ENCODE measurements around the gene HNF1B.

HNF1B gene

GRCh38 chr17:37731056-37731455 is 13.8 kb downstream of the HNF1B start:
- DNase-seq: no peak

- no peak for DNase-seq
These were observed 15.0 kb downstream of the HNF1B start for GRCh38 chr17:37729905-37730304.

GRCh38 chr17:37726891-37727675 is 17.8 kb downstream of the HNF1B start:
- DNase-seq: no peak

- no peak for DNase-seq
These were observed 18.6 kb downstream of the HNF1B start for GRCh38 chr17:37726248-37726647.

- no peak for DNase-seq
These were observed 19.2 kb downstream of the HNF1B start for GRCh38 chr17:37725601-37726146.

- DNase-seq: no peak
These were observed 19.8 kb downstream of the HNF1B start for GRCh38 chr17:37725021-37725595.

GRCh38 chr17:37720989-37721388 is 23.9 kb downstream of the HNF1B start:
- DNase-seq: no peak

- no peak for DNase-seq
These were observed 25.0 kb downstream of the HNF1B start for GRCh38 chr17:37719866-37720265.

GRCh38 chr17:37718324-37719048 is 26.4 kb downstream of the HNF1B start:
- DNase-seq: no peak

- DNase-seq: no peak
These were observed 27.1 kb downstream of the HNF1B start for GRCh38 chr17:37717627-37718323.

GRCh38 chr17:37714897-37715296 is 30.0 kb downstream of the HNF1B start:
- no peak for DNase-seq

GRCh38 chr17:37713624-37714023 is 31.2 kb downstream of the HNF1B start:
- DNase-seq: no peak

GRCh38 chr17:37713028-37713431 is 31.8 kb downstream of the HNF1B start:
- DNase-seq: no peak

GRCh38 chr17:37711113-37711512 is 33.7 kb downstream of the HNF1B start:
- no peak for DNase-seq

GRCh38 chr17:37710344-37710886 is 34.4 kb downstream of the HNF1B start:
- DNase-seq: peak in 1 of 2 experiments; percentile 3

- DNase-seq: no peak
These were observed 36.1 kb downstream of the HNF1B start for GRCh38 chr17:37708616-37709212.

GRCh38 chr17:37708008-37708615 is 36.7 kb downstream of the HNF1B start:
- no peak for DNase-seq

- no peak for DNase-seq
These were observed 38.4 kb downstream of the HNF1B start for GRCh38 chr17:37706446-37706845.

- DNase-seq: no peak
These were observed 42.3 kb downstream of the HNF1B start for GRCh38 chr17:37702598-37702997.

- DNase-seq: peak in 1 of 2 experiments; percentile 2
These were observed 43.4 kb downstream of the HNF1B start for GRCh38 chr17:37701496-37701898.

GRCh38 chr17:37700881-37701280 is 44.0 kb downstream of the HNF1B start:
- no peak for DNase-seq
